GM21515 (cell line): Measurements from ENCODE around the gene SLC25A22.

Experiments
- ATAC-seq: cut with Tn5 transposase; IDR thresholded peaks from one replicate; pipeline ENCODE4 v1.9.1; 2021; ENCODE audit not compliant: unreplicated experiment

Gene SLC25A22

DNA sequence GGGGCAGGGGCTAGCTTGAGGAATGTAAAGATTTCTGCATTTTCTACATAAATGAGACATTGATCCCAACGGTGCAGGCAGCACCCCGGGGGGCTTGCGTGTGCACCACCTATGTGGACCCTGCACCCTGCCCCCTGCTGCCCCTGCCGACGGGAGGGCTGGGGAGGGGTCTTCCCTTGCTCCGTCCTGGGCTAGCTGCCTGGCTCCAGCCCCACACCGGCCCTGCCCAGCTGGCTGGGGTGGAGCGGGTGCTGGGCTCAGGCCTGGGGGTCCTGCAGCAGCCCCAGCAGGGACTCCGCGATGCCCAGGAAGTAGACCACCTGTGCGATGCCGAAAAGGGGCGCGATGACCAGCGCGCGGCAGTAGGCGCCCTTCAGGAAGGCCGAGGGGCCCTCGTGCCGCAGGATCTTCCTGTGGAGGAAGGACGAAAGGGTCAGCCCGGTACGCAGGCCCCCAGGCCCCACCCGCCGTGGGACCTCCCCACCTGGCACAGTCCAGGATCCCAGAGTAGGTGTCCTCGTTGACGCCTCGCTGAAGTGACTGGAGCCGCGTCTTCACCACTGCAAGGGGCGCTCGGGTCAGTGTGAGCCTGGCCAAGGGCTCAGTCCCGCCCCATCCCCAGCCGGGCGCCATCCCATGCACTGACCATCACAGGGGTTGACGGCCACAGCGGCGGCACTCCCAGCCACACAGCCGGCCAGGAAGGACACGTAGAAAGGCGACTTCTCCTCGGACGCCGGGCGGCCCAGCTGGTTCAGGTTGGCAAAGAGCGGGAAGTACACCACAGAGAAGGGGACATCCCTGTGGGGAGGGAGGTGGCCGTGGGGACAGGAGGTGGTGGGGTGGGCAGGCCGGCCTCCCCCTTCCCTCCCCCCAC is 6.2 kb downstream of the SLC25A22 start:
- no peak for ATAC-seq

DNA sequence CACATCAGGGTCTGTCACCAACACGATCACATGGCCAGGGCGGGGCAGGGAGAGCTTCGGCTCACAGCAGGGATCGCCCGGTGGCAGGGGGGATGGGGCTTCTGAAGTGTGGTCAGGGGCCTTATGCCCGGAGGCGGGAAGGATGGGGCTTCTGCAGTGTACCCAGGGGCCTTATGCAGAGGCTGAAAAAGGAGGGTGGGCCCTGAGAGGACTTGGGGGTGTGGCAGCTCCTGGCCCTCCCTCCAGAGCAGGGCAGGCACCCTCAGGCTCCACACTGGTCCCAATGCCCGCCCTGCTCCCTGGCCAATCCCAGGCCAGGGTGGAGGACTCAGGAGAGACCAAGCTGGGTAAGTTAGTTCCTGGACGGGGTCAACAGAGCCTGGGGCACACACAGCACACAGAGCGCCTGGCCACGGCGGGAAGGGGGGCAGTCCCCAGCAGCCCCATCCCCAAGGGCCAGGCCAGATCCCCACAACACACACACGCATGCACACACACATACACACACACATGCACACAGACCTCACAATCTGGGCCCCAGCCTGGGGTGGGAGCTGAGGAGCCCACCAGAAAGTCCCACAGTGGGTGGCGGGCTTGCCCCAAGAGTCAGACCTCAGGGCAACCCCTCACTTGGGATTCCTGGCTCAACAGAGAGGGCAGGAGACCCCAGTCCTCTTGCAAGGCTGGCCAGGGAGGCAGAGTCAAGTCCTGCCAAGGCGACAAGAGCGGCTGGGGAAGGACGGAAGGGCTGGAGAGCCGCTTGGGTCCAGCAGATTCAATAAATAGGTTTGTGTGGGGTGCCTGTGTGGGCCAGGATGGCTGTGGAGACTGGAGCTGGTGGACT is 7.1 kb downstream of the SLC25A22 start:
- ATAC-seq, result no peak

DNA sequence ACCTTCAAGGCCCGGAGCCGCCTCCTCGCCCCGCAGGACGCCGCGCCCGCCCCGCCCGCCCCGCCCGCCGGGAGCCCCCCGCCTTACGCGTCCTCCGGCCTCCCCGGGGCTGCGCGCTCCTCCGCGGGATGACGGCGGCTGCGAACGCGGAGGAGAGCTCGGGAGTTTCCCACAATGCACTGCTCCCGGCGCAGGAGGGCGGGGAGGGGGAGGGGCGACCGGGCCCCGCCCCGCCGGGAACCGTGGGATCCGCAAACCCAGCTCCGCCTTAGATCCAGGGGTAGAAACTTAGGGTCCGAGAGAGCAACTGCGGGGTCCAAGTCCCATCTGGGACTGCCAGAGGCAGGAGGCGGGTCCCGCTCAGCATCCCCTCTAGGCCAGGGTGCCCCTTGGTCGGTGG is 8.1 kb downstream of the SLC25A22 start, which contains the start of gene CEND1:
Gene CEND1, minus strand, starts transcription at position 148 of the 400 bp plus-strand sequence. CDS start 1,514 bp downstream, outside the sequence.
- ATAC-seq, result no peak

DNA sequence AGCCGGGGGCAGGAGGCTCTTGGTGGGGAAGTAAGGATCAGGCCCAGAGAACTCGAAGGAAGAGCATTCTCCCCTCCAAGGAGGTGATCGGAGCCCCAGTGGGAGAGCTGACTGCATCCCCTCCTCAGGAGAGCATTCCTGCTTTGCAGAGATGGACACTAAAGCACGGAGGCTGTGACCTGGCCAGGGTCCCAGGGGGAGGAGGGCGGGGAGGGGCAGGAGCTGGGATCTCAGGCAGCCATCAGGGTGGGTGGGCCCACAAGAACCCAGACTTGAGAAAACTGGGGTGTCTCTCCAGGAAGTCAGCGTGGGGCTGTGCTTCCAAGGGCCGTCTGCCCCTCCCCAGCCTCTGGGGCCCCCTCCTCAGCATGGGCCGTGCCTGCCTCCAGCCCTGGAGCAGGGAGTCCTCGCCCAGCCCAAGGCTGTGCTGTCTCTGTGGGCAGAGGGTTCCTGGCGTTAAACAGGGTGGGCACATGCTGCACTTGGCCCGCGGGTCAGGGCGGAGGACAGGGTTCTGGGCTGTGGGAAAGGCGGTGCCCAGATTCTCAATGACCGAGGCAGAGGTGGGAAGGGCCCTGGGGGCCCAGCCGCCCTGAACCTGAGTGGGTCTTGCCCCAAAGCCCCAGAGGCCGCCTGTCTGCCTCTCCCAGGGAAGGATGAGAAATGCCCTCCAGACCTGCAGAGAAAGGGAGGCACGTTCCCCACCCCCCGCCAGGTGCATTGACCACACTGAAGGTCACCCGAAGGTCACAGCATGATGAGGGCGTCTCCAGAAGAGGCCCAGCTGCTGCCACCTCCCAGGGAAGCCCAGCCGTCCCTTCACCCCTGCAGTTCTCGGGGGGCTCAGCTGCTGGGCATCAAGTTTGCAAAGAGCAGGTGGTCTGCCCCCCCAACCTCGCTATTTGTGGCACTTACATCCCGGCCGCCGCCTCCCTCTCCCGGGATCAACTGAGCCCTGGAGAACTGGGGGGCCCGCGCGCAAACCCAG is 8.8 kb downstream of the SLC25A22 start:
- ATAC-seq, result no peak

DNA sequence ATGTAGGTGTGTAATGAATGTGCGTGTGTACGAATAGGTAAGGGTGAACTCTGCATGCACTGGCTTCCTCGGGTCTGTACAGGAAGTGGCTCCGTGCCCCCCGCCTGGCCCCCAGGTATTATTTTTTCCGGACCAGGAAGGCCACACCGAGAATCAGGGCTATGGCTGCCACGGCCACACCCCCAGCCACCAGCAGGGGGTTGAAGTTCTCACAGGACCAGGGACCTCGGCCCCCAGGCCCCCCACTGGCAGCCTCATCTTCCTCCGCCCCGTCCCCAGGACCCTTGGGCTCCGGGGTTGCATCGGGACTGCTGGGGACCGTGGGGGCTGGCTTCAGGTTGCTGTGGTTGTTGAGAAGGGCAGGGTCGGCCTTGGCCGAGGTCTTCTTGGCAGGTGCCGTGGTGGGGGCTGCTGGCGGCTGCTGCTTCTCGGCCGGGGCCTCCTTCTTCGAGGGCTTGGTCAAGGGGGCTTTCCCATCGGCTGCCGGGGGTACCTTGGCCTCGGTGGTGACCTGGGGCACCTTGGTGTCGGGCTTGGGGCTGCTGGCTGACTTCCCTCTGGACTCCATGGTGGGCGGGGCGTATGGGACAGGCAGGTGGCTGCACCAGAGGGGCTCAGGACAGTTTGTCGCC is 10.0 kb downstream of the SLC25A22 start:
- no peak for ATAC-seq

DNA sequence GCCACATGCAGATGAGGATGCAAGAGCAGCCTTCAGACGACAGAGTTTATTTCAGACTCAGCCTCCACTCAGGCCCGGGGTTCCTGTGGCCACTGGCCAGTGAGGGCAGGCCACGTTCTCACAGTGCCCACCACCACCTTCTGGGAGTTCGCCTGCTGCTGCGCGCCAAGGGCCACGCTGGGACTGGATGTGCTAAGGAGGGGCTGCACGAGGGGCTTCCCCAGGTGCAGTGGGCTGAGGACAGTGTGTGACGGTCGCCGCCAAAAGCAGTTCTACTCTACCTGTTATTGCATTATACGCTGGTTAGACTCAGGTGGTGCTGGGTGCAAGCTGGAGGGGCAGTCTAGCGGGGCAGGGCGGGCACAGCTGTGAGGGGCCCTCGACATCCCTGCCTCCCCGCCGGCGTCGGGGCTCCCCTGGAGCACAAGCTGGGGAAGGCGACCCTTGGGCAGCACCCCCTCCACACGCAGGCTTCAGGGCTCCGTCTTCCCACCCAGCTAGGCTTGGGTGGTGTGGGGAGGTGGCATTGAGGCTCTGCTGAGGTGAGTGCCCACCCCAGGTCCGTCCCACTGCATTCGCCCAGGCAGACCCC is 10.9 kb downstream of the SLC25A22 start:
- ATAC-seq, result no peak

DNA sequence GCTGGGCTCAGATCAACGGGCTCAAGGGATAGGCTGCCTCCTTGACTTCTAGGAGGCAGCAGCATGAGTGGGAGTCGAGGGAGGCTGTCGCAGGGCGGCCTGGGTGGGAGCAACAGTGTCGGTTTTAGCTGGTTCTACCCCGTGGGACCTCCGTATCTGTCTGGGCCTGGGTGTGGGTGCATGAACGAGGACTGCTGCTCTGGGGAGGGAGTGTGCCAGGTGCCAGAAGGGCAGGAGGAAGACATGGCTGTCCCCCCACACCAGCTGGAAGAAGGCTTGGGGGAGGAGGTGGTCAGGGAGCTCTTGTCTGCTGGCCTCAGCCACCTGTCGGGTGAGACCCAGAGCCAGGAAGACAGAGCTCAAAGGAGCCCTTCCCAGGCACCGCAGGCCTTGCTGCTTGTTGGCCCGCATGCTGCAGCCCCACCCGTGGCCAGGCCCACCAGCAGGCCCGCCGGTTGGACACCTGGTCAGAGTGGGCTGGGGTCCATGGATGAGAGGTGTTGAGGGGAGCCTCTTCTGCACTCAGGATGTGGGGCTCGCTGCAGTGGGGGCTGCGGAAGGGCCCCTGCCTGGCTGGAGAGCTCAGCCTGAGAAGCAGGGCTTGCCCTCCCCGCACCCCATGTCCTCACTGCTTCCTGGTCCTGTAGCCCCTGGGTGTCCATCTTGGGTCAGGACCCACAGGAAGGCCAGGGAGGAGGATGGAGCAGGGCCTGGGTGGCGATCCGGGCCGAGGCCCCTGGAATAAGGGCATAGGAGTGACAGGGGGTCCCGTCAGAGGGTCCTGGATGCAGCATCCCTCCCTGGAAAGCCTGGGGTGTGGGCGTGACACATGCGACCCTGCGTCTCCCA is 11.6 kb downstream of the SLC25A22 start:
- ATAC-seq, result no peak

DNA sequence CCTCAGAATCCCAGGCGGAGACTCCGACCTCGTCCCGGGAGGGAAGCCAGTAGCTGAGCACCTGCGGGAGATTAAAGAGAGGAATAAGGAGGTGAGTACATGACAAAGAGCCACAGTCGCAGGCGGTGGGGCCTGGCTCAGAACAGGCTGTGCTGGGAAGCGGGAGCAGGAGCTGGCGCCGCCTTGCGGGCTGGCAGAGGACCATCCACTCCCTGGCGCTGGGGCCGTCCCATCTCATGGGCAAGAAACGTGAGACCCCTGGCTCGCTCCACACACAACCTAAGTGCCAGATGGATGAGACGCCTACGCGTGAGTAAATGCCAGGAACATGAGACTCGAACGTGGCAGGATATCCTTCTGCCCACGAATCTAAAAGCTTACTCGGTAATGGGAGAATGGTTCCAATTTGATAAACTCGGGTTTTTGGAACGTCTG is 14.5 kb downstream of the SLC25A22 start:
- ATAC-seq, result no peak

DNA sequence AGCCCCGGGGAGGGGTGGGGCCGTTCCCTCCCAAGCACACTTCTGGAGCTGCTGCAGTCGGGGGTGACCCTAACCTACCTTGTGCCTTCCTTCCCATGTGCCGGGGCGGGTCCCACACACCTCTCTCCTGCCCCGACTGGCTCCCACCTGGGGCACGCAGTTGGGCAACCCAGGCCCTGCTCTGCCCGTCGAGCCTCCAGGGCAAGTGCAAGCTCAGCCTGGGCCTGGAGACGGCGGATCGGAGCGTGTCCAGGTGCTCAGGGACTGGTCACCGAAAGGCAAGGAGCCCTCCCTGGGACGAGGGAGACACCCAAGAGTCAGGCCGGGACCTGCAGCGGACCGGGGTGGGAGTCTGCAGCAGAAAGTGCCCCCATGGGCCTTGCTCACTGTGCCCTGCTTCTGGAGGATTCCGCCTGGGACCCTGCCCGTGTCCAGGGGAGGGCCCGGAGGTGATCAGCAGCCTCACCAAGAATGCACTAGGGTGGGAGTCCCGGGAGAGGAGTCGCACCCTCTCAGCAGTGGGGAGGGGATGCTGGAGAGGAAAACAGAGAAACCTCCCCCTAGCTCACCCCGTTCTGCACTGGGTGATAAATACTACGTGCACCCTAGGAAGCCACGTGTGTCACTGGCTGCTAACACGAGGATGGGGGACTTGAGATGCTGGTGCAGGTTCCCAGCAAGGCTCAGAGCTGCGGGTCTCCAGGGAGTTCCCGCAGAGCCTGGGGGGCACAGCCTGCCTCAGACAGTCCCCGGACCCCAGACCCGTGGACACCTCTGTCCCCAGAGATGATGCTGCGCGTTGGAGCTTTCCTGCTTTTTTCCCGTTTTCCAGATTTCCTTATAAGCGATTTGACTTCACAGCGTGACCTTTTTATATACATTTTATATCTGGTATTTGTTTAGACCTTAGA is 15.6 kb downstream of the SLC25A22 start:
- no peak for ATAC-seq

DNA sequence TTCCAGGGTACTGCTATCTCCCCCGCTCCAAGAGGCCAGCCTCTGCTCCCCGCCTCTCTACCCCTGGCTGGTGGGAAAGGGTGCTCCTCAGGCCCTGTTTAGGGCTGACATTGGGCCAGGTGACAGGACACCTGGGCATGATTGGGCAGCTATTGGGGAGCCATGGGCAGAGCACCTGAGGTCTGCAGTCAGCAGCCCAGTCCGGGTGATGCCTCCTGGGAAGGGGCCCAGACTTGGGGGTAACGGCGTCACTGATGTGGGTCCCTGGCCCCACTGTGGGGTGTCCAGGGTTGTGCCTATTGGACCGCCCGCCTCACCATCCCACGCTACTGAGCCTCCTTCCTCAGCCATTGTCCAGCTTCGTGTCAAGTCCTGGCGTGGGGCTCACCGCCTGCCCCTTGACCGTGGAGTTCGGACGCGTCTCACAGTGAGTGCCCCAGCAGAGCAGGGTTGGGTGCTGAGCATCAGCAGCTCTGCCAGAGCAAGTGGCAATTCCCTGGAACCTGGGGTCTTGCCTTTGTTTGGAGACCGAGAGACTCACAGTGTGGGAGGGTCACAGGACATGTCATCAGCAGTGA is 18.0 kb downstream of the SLC25A22 start:
- ATAC-seq, result no peak

DNA sequence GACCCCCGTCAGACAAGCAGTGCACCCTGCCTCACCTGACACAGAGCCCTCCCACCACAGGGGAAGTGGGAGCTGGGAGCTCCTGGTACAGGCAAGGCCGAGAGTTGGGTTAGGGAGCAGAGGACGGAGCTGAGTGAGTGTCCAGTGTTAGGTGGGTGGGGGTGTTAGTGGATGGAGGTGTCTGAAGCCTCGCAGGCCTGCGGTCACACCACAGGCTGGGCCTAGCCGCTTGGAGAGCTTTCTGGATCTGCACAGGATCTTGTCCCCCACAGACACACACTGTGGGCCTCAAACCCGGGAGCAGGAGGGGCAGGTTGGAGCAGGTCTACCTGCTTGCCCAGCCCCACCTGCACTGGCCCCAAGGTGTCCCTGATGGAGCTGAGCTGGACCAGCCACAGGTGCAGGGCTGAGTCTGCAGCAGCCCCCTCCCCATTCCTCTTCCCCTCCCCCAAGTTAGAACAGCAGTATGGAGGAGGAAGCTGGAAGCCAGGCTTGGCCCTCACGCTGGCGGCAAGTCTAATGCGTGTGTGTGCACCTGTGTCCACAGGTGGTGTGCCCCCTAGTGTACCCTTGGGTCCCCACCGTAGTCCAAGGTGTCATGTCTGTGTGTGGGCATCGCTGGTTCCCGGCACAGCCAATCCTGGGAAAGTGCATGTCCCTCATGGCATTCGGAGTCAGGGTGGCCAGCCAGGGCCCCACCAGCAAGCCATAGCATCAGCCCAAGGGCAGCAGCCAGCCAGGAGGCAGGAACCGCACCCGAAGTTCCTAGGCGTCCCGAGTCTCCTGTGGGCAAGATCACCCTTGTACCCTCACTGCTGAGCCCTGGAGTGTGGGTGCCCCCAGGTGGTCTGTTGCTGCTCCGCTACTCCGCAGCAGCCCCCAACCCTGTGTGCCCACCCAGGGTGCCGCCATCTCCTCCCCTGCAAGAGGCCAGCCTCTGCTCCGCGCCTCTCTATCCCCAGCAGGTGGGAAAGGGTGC is 18.8 kb downstream of the SLC25A22 start:
- ATAC-seq, result no peak

DNA sequence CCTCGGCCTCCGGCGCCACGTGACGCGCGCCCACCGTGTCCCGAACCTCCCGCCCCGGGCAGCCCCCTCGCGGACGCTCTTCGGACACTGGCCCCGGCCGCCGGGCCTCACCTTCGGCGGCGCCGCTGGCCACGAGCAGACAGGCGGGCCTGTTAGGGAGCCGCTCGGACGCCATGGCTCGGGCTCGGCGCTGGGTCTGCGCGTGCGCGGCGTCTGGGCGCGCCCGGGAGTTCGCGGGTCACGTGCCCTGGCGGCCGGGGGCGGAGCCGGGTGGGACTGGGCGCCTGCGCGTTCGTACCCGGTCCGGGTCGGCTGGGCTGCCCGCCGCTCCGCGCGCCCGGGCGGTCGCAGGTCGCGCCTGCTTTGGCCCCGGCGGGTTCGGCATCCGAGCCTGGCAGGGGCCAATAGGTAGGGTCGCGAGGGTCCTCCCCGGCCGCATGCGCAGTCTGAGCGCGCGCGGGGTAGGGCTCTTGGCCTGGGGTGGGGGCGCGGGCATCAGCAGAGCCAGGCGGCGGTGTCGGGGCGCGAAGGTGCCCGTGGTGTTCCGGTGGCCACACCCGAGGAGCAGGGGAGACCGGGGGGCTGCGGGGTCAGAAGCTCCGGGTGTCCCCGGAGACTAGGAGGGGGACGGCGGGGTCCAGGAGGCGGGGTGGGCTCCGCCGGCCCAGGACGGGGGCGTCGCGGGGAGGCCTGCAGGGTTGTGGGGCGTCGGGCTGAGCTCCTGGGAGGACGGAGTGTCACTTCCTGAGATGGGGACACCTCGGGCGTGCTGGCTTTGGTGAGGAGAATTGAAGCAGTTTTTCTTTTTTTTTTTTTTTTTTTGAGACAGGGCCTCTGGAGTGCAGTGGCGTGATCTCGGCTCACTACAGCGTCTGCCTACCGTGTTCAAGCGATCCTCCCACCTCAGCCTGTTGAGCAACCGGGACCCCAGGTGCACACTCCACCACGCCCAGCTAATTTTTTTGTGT is 20.5 kb downstream of the SLC25A22 start, which contains the start of gene GATD1:
Gene GATD1, minus strand, starts transcription at position 200 of the 968 bp plus-strand sequence. Its CDS starts 25 bp downstream, at position 175.
- peak; percentile 62 for ATAC-seq

DNA sequence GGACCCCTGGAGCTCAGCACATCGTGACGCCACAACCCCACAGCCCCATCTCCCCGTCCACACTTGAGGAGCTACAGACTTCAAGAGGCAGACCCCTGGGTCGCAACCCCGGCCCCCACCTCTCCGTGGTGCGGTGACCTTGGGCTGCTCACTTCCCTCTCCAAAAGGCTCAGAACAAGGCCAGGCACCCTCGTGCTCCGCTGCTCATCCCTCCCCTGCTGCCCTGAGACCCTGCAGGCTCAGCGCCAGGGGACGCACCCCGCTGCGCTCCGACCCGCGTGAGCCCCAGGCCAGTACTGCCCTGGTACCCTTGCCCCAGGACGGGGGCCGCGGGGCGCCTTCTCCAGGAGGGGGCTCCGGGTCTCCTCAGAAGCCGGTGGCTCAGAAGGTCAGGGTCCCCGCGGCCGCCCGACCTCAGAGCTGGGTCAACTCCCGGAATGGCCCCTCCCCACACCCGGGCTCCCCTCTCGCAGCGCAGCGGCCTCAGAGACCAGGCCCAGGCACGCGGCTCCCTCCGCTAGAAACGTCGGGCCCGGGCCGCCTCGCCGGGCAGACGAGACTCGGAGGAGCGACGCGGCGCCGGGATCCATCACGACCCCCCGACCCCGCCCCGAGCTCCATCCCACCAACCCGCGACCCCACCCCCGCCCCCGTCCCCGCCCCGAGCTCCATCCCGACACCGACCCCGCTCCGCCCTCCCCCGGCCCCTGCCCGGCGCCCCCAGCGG is 21.4 kb downstream of the SLC25A22 start:
- ATAC-seq, result peak; percentile 17

DNA sequence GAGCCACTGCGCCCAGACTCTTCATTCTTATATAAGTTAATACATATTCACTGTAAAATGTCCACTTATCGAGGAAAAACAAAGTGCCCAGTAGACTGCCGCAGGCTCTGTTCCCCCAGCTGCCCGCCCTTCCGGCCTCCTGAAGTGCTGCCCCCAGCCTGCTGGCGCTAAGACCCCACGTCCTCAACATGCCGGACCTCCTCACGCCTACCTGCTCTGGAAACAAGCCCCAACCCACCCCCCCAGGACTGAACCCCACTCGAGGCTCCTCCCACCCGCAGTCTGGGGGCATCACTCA is 21.9 kb downstream of the SLC25A22 start:
- ATAC-seq, result no peak
